ENCODE measurements around the gene HPCA. TPM values are rescaled to one million over a fixed set of nuclear protein-coding genes. Genes with fewer than 3 reads are reported as not detected.

The HPCA gene
- total RNA-seq, 2 donors from 2014 or later: 1.2 TPM; not detected in 1

GRCh38 chr1:32906654-32907053 is 20.4 kb downstream of the HPCA start:
- DNase-seq: no peak
- Mint-ChIP-seq H3K4me3 (no peak overlapping the region), H3K4me1 (no peaks in the 10 kb centered on the region), H3K27ac (no peak overlapping the region), H3K36me3 (ENCODE audit: low read depth) (no peaks in the 10 kb centered on the region), H3K9me3 (no peaks in the 10 kb centered on the region), H3K27me3 (ENCODE audit: insufficient read depth) (peaks cover 43% of the 10 kb centered on the region)
- H3K27ac ChIP-seq (ENCODE audit: low read depth, low read length): no peak overlapping the region
- no peaks in the 10 kb centered on the region for H3K36me3 ChIP-seq (ENCODE audit: control insufficient read depth, insufficient read depth, low read length)
- no peak overlapping the region for H3K4me3 ChIP-seq (ENCODE audit: low read length)
- WGBS, 2 experiments (ENCODE audit: insufficient coverage in 1 of 2, insufficient read length in 1 of 2): 88 to 89% methylated on average over 1 to 7 of the region's 7 CpGs
- H3K9me3 ChIP-seq (ENCODE audit: control insufficient read depth, low read length): no peaks in the 10 kb centered on the region
- H3K9ac ChIP-seq (ENCODE audit: extremely low read depth, low read length, poor library complexity, severe bottlenecking): no peak overlapping the region
- TF ChIP-seq, protein P1, sequence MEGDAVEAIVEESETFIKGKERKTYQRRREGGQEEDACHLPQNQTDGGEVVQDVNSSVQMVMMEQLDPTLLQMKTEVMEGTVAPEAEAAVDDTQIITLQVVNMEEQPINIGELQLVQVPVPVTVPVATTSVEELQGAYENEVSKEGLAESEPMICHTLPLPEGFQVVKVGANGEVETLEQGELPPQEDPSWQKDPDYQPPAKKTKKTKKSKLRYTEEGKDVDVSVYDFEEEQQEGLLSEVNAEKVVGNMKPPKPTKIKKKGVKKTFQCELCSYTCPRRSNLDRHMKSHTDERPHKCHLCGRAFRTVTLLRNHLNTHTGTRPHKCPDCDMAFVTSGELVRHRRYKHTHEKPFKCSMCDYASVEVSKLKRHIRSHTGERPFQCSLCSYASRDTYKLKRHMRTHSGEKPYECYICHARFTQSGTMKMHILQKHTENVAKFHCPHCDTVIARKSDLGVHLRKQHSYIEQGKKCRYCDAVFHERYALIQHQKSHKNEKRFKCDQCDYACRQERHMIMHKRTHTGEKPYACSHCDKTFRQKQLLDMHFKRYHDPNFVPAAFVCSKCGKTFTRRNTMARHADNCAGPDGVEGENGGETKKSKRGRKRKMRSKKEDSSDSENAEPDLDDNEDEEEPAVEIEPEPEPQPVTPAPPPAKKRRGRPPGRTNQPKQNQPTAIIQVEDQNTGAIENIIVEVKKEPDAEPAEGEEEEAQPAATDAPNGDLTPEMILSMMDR (conservative IDR thresholded peaks at IDR 0.05): no peak
- H3K4me1 ChIP-seq (ENCODE audit: control insufficient read depth, insufficient read depth, low read length): no peaks in the 10 kb centered on the region
- peaks cover 23% of the 10 kb centered on the region for H3K27me3 ChIP-seq (ENCODE audit: control insufficient read depth, insufficient read depth, low read length, poor library complexity, severe bottlenecking)

DNA sequence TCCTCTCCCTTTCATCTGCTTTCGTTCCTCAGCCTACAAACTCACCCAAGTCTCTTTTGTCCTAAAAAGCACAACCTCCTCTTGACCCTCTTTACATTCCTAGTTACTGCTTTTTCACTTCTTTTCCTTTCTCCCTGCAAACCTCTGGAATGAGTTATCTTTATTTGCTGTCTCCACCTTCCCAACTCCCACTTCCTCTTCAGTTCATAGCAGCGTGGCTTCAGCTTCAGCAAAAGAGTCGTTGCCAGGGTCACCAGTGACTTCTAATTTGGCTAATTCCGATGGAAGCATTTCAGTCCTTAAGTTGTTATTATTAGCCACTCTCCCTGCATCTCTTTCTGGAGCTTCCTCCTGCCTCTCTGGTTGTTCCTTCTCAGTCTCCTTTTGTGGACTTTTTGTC is 21.1 kb downstream of the HPCA start:
- Mint-ChIP-seq H3K9me3 (no peaks in the 10 kb centered on the region), H3K36me3 (ENCODE audit: low read depth) (no peaks in the 10 kb centered on the region), H3K27ac (no peak overlapping the region), H3K4me3 (no peak overlapping the region), H3K4me1 (no peaks in the 10 kb centered on the region), H3K27me3 (ENCODE audit: insufficient read depth) (peaks cover 35% of the 10 kb centered on the region)
- 66 to 67% methylated on average over 4 of the region's 4 CpGs for WGBS, 2 experiments (ENCODE audit: insufficient coverage in 1 of 2, insufficient read length in 1 of 2)
- H3K4me3 ChIP-seq (ENCODE audit: low read length): no peak overlapping the region
- DNase-seq: no peak
- no peaks in the 10 kb centered on the region for H3K9me3 ChIP-seq (ENCODE audit: control insufficient read depth, low read length)
- H3K27me3 ChIP-seq (ENCODE audit: control insufficient read depth, insufficient read depth, low read length, poor library complexity, severe bottlenecking): peaks cover 17% of the 10 kb centered on the region
- H3K36me3 ChIP-seq (ENCODE audit: control insufficient read depth, insufficient read depth, low read length): no peaks in the 10 kb centered on the region
- H3K9ac ChIP-seq (ENCODE audit: extremely low read depth, low read length, poor library complexity, severe bottlenecking): no peak overlapping the region
- H3K4me1 ChIP-seq (ENCODE audit: control insufficient read depth, insufficient read depth, low read length): no peaks in the 10 kb centered on the region
- TF ChIP-seq, protein P1 (conservative IDR thresholded peaks at IDR 0.05): no peak
- no peak overlapping the region for H3K27ac ChIP-seq (ENCODE audit: low read depth, low read length)

DNA sequence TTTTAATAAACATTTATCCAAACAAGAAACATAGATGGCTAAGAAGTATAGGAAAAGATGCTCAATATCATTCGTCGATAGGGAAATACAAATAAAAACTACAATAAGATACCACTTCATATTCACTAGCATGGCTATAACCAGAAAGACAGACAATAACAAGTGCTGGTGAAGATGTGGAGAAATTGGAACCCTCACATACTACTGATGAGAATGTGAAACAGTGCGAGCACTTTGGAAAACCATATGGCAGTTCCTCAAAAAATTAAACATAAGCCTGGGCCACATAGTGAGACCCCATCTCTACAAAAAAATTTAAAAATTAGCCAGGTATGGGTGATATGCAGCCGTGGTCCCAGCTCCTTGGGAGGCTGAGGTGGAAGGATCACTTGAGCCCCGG is 24.0 kb downstream of the HPCA start:
- no peak overlapping the region for H3K4me3 Mint-ChIP-seq
- no peak overlapping the region for H3K27ac Mint-ChIP-seq

More for the DNA sequence above, 24.0 kb downstream of the HPCA start:
- 93% methylated on average over 5 of the region's 5 CpGs; no CpG with 5 or more reads in 1 of the 2 experiments for WGBS, 2 experiments (ENCODE audit: insufficient coverage in 1 of 2, insufficient read length in 1 of 2)
- TF ChIP-seq, protein P1 (conservative IDR thresholded peaks at IDR 0.05): no peak
- Histone ChIP-seq H3K9me3 (ENCODE audit: control insufficient read depth, low read length) (no peaks in the 10 kb centered on the region), H3K4me1 (ENCODE audit: control insufficient read depth, insufficient read depth, low read length) (no peaks in the 10 kb centered on the region), H3K27ac (ENCODE audit: low read depth, low read length) (no peak overlapping the region), H3K4me3 (ENCODE audit: low read length) (no peak overlapping the region), H3K27me3 (ENCODE audit: control insufficient read depth, insufficient read depth, low read length, poor library complexity, severe bottlenecking) (peaks cover 4% of the 10 kb centered on the region), H3K9ac (ENCODE audit: extremely low read depth, low read length, poor library complexity, severe bottlenecking) (no peak overlapping the region), H3K36me3 (ENCODE audit: control insufficient read depth, insufficient read depth, low read length) (no peaks in the 10 kb centered on the region)
- Mint-ChIP-seq H3K9me3 (no peaks in the 10 kb centered on the region), H3K36me3 (ENCODE audit: low read depth) (no peaks in the 10 kb centered on the region), H3K4me1 (no peaks in the 10 kb centered on the region), H3K27me3 (ENCODE audit: insufficient read depth) (peaks cover 14% of the 10 kb centered on the region)
- no peak for DNase-seq

Measured in endodermal cell (in vitro differentiated cells).